ENCODE measurements around the gene CCDC184. TPM values are rescaled to one million over a fixed set of nuclear protein-coding genes. Genes with fewer than 3 reads are reported as not detected.
"Not testable (repeated sequence)": the region's sequence is repeated elsewhere in the genome, so short reads cannot be mapped to it uniquely, and the experiment has no call there.

Gene CCDC184
- total and polyA plus RNA-seq, 2 donors: 0.05 to 0.21 TPM

DNA sequence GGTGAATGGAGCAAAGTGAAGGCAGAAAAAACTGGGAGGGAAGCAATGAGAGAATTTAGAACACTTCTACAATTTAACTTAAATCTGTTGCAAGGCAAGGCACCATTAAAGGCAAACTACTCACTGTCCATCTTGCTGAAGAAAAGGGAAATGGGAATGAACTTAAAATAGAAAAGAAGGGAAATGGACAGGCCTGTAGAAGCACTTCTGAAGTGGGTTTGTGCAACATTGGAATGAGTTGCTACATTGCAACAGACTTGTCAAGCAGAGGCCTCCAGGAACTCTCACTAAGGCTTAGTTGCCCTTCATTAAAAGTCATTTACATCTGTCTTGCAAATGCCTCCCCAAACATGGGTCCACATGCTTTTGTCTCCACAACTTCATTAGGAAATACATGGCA, 33.3 kb downstream of the CCDC184 start:
- no peaks in the 10 kb centered on the region for H3K9me3 ChIP-seq (ENCODE audit: control insufficient read depth in 2 of 2, insufficient read depth in 1 of 2, low read length in 1 of 2)
- no peak overlapping the region for H3K4me3 ChIP-seq (ENCODE audit: low read length in 2 of 2)
- H3K27ac ChIP-seq (ENCODE audit: low read depth in 1 of 2, low read length in 1 of 2): no peak overlapping the region
- H3K36me3 ChIP-seq (ENCODE audit: control insufficient read depth in 2 of 2, insufficient read depth in 2 of 2, low read length in 1 of 2): no peaks in the 10 kb centered on the region
- peaks cover 0 to 5% of the 10 kb centered on the region in 2 donors for H3K4me1 ChIP-seq (ENCODE audit: control insufficient read depth in 2 of 2, insufficient read depth in 2 of 2, low read length in 2 of 2)
- no peak for DNase-seq (ENCODE audit: low read depth in 6 of 9, low spot score in 9 of 9)
- H3K27me3 ChIP-seq (ENCODE audit: control insufficient read depth in 2 of 2, insufficient read depth in 1 of 2, low read length in 1 of 2): peaks cover 0 to 10% of the 10 kb centered on the region in 2 donors

DNA sequence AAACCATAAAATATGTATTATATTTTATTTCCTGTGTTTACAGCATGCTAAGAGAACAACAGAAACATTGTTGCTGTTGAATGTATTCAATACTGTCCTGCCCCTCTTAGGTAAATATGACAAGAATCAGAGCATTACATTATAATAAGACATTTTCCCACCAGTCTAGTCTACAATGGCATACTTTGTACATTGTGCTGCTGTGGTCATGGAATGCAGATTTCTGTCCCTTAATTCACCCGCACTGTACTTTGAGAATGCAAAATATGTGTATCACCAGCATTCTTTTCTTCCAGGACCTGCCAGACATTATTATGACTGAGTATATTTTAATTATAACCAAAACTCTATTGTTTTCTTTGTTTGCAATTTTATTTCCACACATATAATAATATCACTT, 36.2 kb downstream of the CCDC184 start:
- no peak for DNase-seq (ENCODE audit: low read depth in 6 of 9, low spot score in 9 of 9)
- WGBS: 98% methylated on average over 1 of the region's 1 CpG
- Histone ChIP-seq H3K4me1 (ENCODE audit: control insufficient read depth in 2 of 2, insufficient read depth in 2 of 2, low read length in 2 of 2) (no peaks in the 10 kb centered on the region), H3K27me3 (ENCODE audit: control insufficient read depth in 2 of 2, insufficient read depth in 1 of 2, low read length in 1 of 2) (no peaks in the 10 kb centered on the region), H3K4me3 (ENCODE audit: low read length in 2 of 2) (no peak overlapping the region), H3K27ac (ENCODE audit: low read depth in 1 of 2, low read length in 1 of 2) (no peak overlapping the region), H3K36me3 (ENCODE audit: control insufficient read depth in 2 of 2, insufficient read depth in 2 of 2, low read length in 1 of 2) (no peaks in the 10 kb centered on the region), H3K9me3 (ENCODE audit: control insufficient read depth in 2 of 2, insufficient read depth in 1 of 2, low read length in 1 of 2) (no peaks in the 10 kb centered on the region)

DNA sequence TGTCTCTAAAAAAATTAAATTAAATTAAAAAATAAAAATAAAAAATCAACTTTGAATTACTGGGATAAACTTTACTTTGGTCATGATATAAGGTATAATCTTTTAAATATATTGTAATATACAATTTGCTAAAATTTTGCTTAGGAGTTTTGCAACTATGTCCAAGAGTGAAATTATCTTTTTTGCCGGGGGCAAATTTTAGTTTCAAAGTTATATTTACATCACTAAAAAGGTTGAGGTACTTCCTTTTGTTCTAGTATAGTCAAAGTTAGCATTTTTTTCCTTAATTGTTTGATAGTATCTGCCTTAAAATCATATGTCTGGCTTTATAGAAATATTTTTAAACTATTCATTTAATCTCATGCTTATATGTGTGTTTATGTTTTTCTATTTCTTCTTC, 37.3 kb downstream of the CCDC184 start:
- 96% methylated on average over 1 of the region's 1 CpG for WGBS
- DNase-seq (ENCODE audit: low read depth in 6 of 9, low spot score in 9 of 9): no peak

DNA sequence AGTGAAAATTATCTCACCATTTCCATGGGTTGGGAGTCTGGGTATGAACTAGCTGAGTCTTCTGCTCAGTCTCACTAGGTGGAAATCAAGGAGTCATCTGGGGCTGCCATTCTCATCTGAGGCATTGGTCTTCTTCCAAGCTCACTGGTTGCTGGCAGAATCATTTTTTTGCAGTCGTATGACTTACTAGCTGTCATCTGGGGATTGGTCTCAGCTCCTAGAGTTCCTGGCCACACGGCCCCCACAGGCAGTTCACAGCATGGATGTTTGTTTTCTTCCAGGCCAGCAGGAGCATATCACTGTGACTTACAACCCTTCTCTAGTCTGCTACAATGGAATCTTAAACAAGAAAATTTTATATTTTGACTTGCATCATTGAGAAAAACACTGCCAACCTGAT, 38.2 kb downstream of the CCDC184 start:
- Histone ChIP-seq H3K4me3 (ENCODE audit: low read length in 2 of 2) (no peak overlapping the region), H3K4me1 (ENCODE audit: control insufficient read depth in 2 of 2, insufficient read depth in 2 of 2, low read length in 2 of 2) (no peaks in the 10 kb centered on the region), H3K36me3 (ENCODE audit: control insufficient read depth in 2 of 2, insufficient read depth in 2 of 2, low read length in 1 of 2) (no peaks in the 10 kb centered on the region), H3K9me3 (ENCODE audit: control insufficient read depth in 2 of 2, insufficient read depth in 1 of 2, low read length in 1 of 2) (no peaks in the 10 kb centered on the region), H3K27me3 (ENCODE audit: control insufficient read depth in 2 of 2, insufficient read depth in 1 of 2, low read length in 1 of 2) (no peaks in the 10 kb centered on the region), H3K27ac (ENCODE audit: low read depth in 1 of 2, low read length in 1 of 2) (no peak overlapping the region)
- DNase-seq (ENCODE audit: low read depth in 6 of 9, low spot score in 9 of 9): no peak
- 77% methylated on average over 2 of the region's 2 CpGs for WGBS

More for the DNA sequence above, 37.3 kb downstream of the CCDC184 start:
- Histone ChIP-seq H3K4me3 (ENCODE audit: low read length in 2 of 2) (no peak overlapping the region), H3K36me3 (ENCODE audit: control insufficient read depth in 2 of 2, insufficient read depth in 2 of 2, low read length in 1 of 2) (no peaks in the 10 kb centered on the region), H3K27me3 (ENCODE audit: control insufficient read depth in 2 of 2, insufficient read depth in 1 of 2, low read length in 1 of 2) (no peaks in the 10 kb centered on the region), H3K9me3 (ENCODE audit: control insufficient read depth in 2 of 2, insufficient read depth in 1 of 2, low read length in 1 of 2) (no peaks in the 10 kb centered on the region), H3K4me1 (ENCODE audit: control insufficient read depth in 2 of 2, insufficient read depth in 2 of 2, low read length in 2 of 2) (no peaks in the 10 kb centered on the region), H3K27ac (ENCODE audit: low read depth in 1 of 2, low read length in 1 of 2) (no peak overlapping the region)

DNA sequence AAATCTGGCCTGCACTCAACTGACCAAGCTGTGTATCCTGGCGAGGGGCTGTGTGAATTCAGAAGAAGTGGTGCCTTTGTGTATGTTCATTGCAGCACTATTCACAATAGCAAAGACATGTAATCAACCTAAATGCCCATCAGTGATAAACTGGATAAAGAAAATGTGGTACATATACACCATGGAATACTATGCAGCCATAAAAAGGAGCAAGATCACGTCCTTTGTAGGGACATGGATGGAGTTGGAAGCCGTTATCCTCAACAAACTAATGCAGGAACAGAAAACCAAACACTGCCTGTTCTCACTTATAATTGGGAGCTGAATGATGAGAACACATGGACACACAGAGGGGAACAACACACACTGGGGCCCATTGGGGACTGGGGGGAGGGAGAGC, 41.1 kb downstream of the CCDC184 start:
- H3K4me1 ChIP-seq (ENCODE audit: control insufficient read depth in 2 of 2, insufficient read depth in 2 of 2, low read length in 2 of 2); DNase-seq (ENCODE audit: low read depth in 6 of 9, low spot score in 9 of 9); H3K36me3 ChIP-seq (ENCODE audit: control insufficient read depth in 2 of 2, insufficient read depth in 2 of 2, low read length in 1 of 2); H3K27ac ChIP-seq (ENCODE audit: low read depth in 1 of 2, low read length in 1 of 2); H3K27me3 ChIP-seq (ENCODE audit: control insufficient read depth in 2 of 2, insufficient read depth in 1 of 2, low read length in 1 of 2); H3K9me3 ChIP-seq (ENCODE audit: control insufficient read depth in 2 of 2, insufficient read depth in 1 of 2, low read length in 1 of 2); H3K4me3 ChIP-seq (ENCODE audit: low read length in 2 of 2): not testable (repeated sequence)
- 93% methylated on average over 3 of the region's 3 CpGs for WGBS

DNA sequence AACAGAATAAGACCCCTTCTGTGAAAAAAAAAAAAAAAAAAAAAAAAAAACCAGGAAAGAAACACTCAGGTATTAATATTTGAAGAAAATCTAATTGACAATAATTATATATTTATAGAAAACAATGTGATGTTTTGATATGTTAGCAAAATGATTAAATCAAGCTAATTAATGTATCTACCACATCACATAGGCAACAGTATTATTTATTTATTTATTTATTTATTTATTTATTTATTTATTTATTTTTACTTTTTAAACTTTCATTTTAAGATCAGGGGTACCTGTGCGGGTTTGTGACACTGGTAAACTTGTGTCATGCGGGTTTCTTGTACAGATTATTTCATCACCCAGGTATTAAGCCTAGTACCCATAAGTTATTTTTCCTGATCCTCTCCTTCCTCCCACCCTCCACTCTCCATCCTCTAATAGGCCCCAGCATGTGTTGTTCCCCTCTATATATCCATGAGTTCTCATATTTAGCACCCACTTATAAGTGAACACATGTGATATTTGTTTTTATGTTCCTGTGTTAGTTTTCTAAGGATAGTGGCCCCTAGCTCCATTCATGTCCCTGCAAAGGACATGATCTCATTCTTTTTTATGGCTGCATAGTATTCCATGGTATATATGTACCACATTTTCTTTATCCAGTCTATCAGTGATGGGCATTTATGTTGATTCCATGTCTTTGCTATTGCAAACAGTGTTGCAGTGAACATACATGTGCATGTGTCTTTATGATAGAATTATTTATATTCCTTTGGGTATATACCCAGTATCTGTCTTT, 47.9 kb downstream of the CCDC184 start:
- not testable (repeated sequence) for H3K27me3 ChIP-seq (ENCODE audit: control insufficient read depth in 2 of 2, insufficient read depth in 1 of 2, low read length in 1 of 2); H3K4me3 ChIP-seq (ENCODE audit: low read length in 2 of 2); H3K4me1 ChIP-seq (ENCODE audit: control insufficient read depth in 2 of 2, insufficient read depth in 2 of 2, low read length in 2 of 2); DNase-seq (ENCODE audit: low read depth in 6 of 9, low spot score in 9 of 9); H3K9me3 ChIP-seq (ENCODE audit: control insufficient read depth in 2 of 2, insufficient read depth in 1 of 2, low read length in 1 of 2); H3K36me3 ChIP-seq (ENCODE audit: control insufficient read depth in 2 of 2, insufficient read depth in 2 of 2, low read length in 1 of 2); H3K27ac ChIP-seq (ENCODE audit: low read depth in 1 of 2, low read length in 1 of 2)
- 96% methylated on average over 2 of the region's 2 CpGs for WGBS

Other genes starting within 250 kb of the CCDC184 start
- gene TMEM106C, start 220.0 kb upstream of the CCDC184 start, total RNA-seq: 82.1 TPM
- 25.5 TPM for gene TMEM106C, start 220.0 kb upstream of the CCDC184 start, polyA plus RNA-seq
- gene COL2A1, start 179.2 kb upstream of the CCDC184 start, total RNA-seq: 0.47 TPM
- gene COL2A1, start 179.2 kb upstream of the CCDC184 start, polyA plus RNA-seq: 0.57 TPM
- gene SENP1, start 77.6 kb upstream of the CCDC184 start, total RNA-seq: 25.0 TPM
- gene SENP1, start 77.6 kb upstream of the CCDC184 start, polyA plus RNA-seq: 6.6 TPM
- gene PFKM, start 64.3 kb upstream of the CCDC184 start, total RNA-seq: 16.1 TPM
- 12.8 TPM for gene PFKM, start 64.3 kb upstream of the CCDC184 start, polyA plus RNA-seq
- 22.1 TPM for gene ASB8, start 26.1 kb upstream of the CCDC184 start, total RNA-seq
- gene ASB8, start 26.1 kb upstream of the CCDC184 start, polyA plus RNA-seq: 23.2 TPM
- not detected for gene OR10AD1, start 19.6 kb downstream of the CCDC184 start, total RNA-seq
- not detected for gene OR10AD1, start 19.6 kb downstream of the CCDC184 start, polyA plus RNA-seq
- gene ZNF641, start 167.3 kb downstream of the CCDC184 start, total RNA-seq: 23.0 TPM
- 8.1 TPM for gene ZNF641, start 167.3 kb downstream of the CCDC184 start, polyA plus RNA-seq

Measured in thymus (tissue), 11 donors.